Sigmoid colon (tissue), 4 donors: Measurements from ENCODE around the gene MRPS34.

Experiments used
- CTCF ChIP-seq, 4 experiments: fragments of 450-650 bp in 3 of 4; fragments of 200-600 bp in 1 of 4; IDR thresholded peaks; one replicate each; pipeline ENCODE4 v1.5.1; 2016 to 2019; ENCODE audit warnings: antibody characterized with exemption in 4 of 4, mild to moderate bottlenecking in 3 of 4, moderate library complexity in 2 of 4
- EP300 ChIP-seq, 4 donors: sonication (generic); formaldehyde crosslinking; IDR thresholded peaks; one replicate each; pipeline ENCODE4 v1.6.1; 2017; ENCODE audit warnings: antibody characterized with exemption in 4 of 4
- POLR2A ChIP-seq, 2 donors: fragments of 450-650 bp; IDR thresholded peaks; one replicate each; pipeline ENCODE4 v1.6.1; 2016; ENCODE audit warnings: antibody characterized with exemption in 2 of 2, mild to moderate bottlenecking in 2 of 2, moderate library complexity in 2 of 2
- POLR2AphosphoS5 ChIP-seq, 4 donors: sonication (generic); formaldehyde crosslinking; IDR thresholded peaks; one replicate each; pipeline ENCODE4 v1.6.1; 2017; ENCODE audit warnings: antibody characterized with exemption in 4 of 4

DNA sequence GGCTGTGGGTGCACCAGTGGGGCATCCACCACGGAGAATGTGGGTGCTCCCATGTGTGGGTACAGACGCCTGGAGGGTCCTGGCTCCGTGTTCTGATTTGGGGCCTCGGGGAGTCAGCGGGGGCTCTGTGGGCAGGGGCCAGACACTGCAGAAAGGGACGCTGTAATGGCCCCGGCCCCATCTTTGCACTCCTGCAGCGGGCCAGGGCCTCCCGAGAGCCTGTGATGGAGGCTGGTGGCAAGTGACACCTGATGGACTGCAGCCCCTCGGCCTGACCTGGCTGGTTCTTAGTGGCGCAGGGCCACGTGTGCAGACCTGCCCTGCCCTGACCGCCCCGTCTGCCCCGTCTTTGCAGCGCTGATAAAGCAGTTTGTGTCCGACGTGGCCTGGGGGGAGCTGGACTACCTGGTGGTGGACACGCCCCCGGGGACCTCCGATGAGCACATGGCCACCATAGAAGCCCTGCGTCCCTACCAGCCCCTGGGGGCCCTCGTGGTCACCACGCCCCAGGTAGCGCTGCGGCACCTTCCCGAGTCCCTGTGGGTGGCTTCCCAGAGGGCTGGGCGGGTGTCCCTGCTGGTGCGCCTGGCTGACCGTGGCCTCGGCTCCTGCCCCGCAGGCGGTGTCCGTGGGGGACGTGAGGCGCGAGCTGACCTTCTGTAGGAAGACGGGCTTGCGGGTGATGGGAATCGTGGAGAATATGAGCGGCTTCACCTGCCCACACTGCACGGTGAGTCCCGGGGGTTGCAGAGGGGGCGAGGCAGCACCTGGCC, 14.6 kb upstream of the MRPS34 start:
- TF ChIP-seq POLR2A (IDR thresholded peaks at IDR 0.05) = no peak
- no peak for TF ChIP-seq CTCF (IDR thresholded peaks at IDR 0.05)
- TF ChIP-seq POLR2AphosphoS5 (IDR thresholded peaks at IDR 0.05) = no peak
- no peak for TF ChIP-seq EP300 (IDR thresholded peaks at IDR 0.05)
